Measurements from ENCODE around the gene HHAT. TPM values are rescaled to one million over a fixed set of nuclear protein-coding genes. Genes with fewer than 3 reads are reported as not detected.

HHAT gene
- polyA plus RNA-seq, 1 donor from 2014 or later = 5.3 TPM

- Histone ChIP-seq H3K9ac (ENCODE audit: low read length) (no peak overlapping the region), H3F3A (ENCODE audit: insufficient read depth, low read length, poor library complexity, severe bottlenecking) (no peaks in the 10 kb centered on the region), H3K4me3 (ENCODE audit: low read length) (no peak overlapping the region), H3K27me3 (ENCODE audit: insufficient read depth, low read depth, low read length) (no peaks in the 10 kb centered on the region), H4K20me1 (ENCODE audit: insufficient read depth) (no peaks in the 10 kb centered on the region), H3K4me2 (ENCODE audit: low read length) (no peak overlapping the region), H2AFZ (ENCODE audit: low read depth, low read length) (no peak overlapping the region), H3K9me2 (ENCODE audit: insufficient read depth, low read length) (no peaks in the 10 kb centered on the region), H3K9me3 (ENCODE audit: low read length) (no peaks in the 10 kb centered on the region), H3K27ac (ENCODE audit: low read length) (no peak overlapping the region), H3K79me2 (replicated peaks; ENCODE audit: insufficient read depth, low read length) (no peaks in the 10 kb centered on the region), H3K36me3 (ENCODE audit: insufficient read depth, low read length) (no peaks in the 10 kb centered on the region)
- TF ChIP-seq POLR2AphosphoS5 (IDR thresholded peaks at IDR 0.05) = no peak
- no peak for TF ChIP-seq EP300 (conservative IDR thresholded peaks at IDR 0.05; ENCODE audit: poor library complexity, severe bottlenecking)
- TF ChIP-seq TAF1 (IDR thresholded peaks at IDR 0.05; ENCODE audit: low read depth) = no peak
- TF ChIP-seq CTCF (IDR thresholded peaks at IDR 0.05; ENCODE audit: poor library complexity, severe bottlenecking) = no peak
- no peak for TF ChIP-seq EZH2 (IDR thresholded peaks at IDR 0.05; ENCODE audit: borderline replicate concordance, insufficient read depth, low read length, poor library complexity, severe bottlenecking)
- no peak for TF ChIP-seq SMC3 (conservative IDR thresholded peaks at IDR 0.05; ENCODE audit: poor library complexity)
- no peak for TF ChIP-seq REST (IDR thresholded peaks at IDR 0.05; ENCODE audit: borderline replicate concordance)
- no peak for TF ChIP-seq MXI1 (conservative IDR thresholded peaks at IDR 0.05; ENCODE audit: poor library complexity, severe bottlenecking)
Measured at GRCh38 chr1:210633636-210634035, 304.9 kb downstream of the HHAT start.

GRCh38 chr1:210635108-210635507, 306.4 kb downstream of the HHAT start:
- Histone ChIP-seq H3K9ac (ENCODE audit: low read length) (no peak overlapping the region), H2AFZ (ENCODE audit: low read depth, low read length) (no peak overlapping the region), H3K4me3 (ENCODE audit: low read length) (no peak overlapping the region), H3K79me2 (replicated peaks; ENCODE audit: insufficient read depth, low read length) (no peaks in the 10 kb centered on the region), H3K9me3 (ENCODE audit: low read length) (no peaks in the 10 kb centered on the region), H3K27ac (ENCODE audit: low read length) (no peak overlapping the region), H3F3A (ENCODE audit: insufficient read depth, low read length, poor library complexity, severe bottlenecking) (no peaks in the 10 kb centered on the region), H3K36me3 (ENCODE audit: insufficient read depth, low read length) (no peaks in the 10 kb centered on the region), H3K27me3 (ENCODE audit: insufficient read depth, low read depth, low read length) (no peaks in the 10 kb centered on the region), H3K4me2 (ENCODE audit: low read length) (no peak overlapping the region), H4K20me1 (ENCODE audit: insufficient read depth) (no peaks in the 10 kb centered on the region), H3K9me2 (ENCODE audit: insufficient read depth, low read length) (no peaks in the 10 kb centered on the region)
- TF ChIP-seq CTCF (IDR thresholded peaks at IDR 0.05; ENCODE audit: poor library complexity, severe bottlenecking) = no peak
